Measurements from ENCODE around the gene NCS1.

Gene NCS1

GRCh38 chr9:130177898-130178805 is 5.9 kb downstream of the NCS1 start:
- DNase-seq, result no peak

DNA sequence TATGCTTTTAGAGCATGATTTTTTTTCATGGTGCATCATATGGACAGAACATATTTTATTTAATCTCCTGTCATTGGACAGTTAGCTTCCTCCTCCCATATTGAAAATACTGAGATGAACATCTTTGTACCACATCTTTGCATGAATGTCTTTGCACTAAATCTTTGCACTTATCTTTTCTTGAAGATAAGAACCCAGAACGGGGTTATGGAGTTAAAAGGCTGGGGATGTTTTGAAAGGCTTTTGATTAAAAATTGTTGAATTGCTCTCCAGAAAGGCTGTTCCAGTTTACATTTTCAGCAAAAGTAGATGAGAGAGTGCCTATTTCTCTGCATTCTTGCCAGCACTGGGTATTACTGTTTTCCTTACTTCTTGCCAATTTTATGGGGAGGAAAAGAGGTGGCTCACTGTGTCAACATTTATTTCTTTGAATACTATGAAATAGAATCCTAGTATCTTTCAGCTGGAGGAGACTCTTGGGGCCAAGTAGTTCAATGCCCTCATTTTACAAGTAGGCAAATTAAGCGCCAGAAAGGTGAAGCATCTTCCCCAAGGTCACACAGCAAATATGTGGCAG is 7.2 kb downstream of the NCS1 start:
- no peak for DNase-seq

- no peak for DNase-seq
Measured at GRCh38 chr9:130180516-130180915, 8.3 kb downstream of the NCS1 start.

GRCh38 chr9:130181678-130182380 is 9.6 kb downstream of the NCS1 start:
- no peak for DNase-seq

DNA sequence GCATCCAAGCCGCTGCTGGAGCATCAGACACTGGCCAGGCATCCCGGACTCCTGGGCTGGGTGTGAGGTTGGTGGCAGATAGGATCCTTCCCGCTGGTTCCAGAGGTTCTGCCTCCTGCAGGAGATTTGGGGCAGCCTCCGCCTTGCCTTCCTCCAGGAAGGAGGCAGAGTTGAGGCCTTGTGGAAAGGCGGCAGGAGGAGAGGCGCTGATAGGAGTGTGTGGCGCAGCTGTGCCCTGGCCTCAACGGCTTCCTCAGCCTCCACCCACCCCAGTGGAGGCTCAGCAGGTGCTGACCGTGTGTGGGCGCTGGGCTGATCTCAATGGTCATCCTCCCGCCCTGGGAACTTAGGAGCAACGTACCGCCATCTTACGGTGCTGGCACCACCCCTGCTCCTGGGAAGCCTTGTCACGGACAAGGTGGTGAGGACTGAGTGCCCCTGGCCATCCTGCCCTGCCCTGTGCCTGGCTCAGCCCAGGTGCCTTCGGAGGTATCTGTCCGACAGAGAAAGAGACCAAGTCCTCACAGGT is 10.2 kb downstream of the NCS1 start:
- DNase-seq, result no peak

DNA sequence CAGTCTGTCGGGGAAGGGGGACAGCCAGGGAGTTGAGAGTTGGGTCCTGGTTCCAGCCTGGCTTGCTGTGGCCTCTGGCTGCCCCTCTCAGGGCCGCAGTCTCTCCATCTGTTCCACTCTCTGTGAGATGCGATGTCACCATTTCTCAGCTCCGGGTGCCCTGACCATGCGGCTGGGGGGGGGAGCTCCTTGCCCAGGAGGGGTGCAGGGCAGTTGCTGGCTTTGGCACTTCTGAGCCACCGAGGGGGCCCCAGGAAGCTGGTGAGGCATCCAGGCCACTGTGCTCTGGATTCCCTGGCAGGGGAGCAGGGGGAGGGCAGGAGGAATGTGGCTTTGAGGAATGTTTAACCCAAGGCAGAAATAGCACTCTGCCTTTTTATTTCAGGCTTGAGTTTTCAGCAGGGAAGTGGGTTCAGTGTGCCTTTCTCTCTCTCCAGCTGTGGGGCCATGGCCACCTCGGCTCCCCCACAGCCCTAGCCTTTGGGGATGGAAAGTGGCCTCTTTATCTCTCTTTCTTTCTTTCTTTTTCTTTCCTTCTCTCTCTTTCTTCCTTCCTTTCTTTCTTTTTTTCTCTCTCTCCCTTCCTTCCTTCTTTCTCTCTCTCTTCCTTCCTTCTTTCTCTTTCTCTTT is 11.0 kb downstream of the NCS1 start:
- DNase-seq, result no peak

GRCh38 chr9:130185017-130185416 is 12.8 kb downstream of the NCS1 start:
- no peak for DNase-seq

DNA sequence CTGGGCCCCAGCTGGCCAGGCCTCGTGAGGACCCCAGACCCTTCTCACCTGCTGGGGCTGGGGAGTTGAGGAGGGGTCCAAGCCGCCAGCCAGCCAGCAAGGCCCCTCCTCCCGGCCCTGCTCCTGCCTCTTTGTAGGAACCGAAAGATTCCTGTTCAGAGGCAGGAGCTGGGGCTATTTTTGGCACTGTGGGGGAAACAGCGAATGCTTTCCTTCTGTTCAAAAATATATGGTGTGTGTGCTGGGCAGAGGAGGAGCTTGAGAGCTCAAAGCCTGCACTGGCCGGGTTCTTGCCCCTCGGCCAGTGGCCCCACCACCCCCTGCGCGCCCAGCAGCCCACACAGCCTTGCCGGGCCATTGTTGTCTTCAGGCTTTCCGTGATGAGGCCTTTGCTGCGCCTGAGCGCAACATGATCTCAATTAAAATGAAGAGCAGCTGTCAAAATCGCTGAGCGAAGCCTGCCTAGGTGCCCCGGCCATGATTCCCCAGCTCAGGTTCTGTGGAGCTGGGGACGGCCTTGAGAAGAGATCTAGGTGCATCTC is 13.4 kb downstream of the NCS1 start:
- DNase-seq, result no peak

GRCh38 chr9:130186051-130186450 is 13.8 kb downstream of the NCS1 start:
- no peak for DNase-seq

DNA sequence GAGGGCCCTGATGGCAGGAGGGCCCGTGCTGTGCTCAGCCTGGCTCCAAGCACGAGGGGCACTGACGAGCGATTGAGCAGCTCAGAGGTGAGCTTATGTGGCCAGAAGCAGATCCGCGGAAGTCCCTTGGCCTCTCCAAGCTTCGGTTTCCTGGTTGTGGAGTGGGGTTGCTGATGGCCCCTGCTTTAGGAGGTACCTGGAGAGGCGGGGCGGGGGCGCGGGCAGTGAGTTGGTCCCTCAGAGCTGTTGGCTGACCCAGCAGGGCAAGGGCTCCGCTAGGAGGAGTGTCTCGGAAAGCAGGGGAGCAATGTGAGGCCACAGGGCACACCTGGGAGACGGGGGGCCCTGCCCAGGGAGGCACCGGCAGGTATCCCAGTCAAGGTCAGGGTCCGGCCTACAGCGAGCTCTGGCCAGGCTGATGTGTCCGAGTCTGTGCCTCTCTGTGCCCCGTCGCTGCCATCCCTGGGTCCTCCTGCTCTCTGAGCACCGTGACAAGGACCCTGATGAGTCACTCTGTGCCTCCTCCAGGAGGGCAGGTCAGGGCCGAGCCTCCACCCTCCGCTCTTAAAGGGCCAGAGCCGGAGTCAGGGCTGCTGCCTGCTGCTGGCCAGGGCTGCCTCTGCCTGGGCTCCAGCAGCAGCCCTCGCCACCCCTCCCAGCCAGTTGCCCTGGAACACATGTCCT is 14.8 kb downstream of the NCS1 start:
- peak; percentile 36 for DNase-seq

DNA sequence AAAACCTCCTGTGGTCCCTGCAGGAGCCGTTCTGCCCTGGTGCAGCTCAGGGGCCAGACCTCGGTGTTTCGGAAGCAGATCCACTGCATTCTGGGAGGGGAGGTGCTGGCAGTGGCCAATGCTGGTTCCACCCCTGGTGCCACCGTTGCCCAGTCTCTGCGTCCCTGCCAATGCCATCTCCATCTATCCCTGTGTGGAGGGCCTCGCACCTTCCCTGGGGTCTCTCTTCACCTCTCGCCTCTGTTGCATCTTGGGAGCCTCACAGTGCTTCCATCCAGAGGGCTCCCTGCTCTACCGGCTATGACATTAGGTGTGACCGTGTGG is 15.3 kb downstream of the NCS1 start:
- DNase-seq, result no peak

DNA sequence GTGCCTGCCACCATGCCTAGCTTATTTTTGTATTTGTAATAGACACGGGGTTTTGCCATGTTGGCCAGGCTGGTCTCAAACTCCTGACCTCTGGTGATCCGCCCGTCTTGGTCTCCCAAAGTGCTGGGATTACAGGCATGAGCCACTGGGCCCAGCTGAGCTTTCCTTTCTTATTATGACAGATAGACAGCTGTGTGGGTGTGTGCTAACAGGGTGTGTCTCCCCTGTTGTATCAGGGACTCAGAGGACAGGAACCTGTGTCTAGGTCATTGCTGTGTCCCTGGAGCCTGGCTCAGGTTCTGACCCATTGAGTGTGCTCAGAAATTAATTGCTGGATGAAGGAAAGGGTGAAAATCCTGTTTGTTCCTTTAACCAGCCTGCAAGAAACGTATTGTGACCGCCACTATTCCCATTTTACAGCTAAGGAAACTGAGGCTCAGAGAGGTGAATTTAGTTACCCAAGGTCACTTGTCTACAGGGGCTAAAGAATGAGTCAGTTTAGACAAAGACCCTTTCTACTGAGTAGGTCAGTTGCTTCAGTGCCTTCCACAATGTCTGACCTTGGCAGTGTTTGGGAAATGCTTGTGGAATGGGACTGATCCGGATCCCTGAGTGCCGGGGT is 16.8 kb downstream of the NCS1 start:
- DNase-seq, result no peak

DNA sequence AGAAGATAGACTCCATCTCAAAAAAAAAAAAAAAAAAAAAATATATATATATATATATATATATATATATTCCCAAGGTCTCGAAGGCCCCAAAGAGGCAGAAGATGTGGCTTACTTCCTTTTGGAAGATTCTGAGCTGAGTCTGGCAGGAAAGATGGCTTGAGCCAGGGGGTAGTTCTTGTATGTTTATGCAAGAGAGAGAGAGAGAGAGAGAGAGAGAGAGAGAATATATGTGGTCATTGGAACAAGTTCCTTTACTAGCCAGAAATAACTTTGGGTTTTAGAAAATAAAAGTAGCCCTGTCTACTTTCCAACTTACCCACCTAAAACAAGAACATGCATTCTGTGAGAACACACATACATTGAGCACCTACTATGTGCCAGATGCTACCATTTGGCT is 17.6 kb downstream of the NCS1 start:
- DNase-seq, result no peak

- no peak for DNase-seq
Measured at GRCh38 chr9:130191068-130191748, 19.0 kb downstream of the NCS1 start.

GRCh38 chr9:130191749-130192120 is 19.5 kb downstream of the NCS1 start:
- no peak for DNase-seq

- no peak for DNase-seq
Measured at GRCh38 chr9:130192382-130192999, 20.3 kb downstream of the NCS1 start.

DNA sequence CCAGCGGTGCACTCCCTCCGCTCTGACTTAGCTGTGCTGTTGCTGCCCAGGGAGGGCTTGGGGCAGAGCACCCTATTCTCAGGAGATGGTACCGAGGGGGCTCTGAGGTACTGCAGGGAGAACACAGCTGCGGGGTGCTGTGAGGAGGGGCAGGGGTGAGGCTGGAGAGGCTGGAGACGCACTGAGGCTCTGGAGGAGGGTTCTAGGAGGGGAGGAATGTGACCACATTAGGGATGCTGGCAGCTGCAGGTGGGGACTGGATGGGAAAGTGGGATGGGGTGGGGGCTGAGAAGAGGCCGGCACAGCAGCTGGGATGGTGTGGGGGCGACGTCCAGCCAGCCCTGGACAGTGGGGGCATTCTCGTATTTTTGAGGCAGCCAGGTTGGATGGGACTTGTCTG is 20.9 kb downstream of the NCS1 start:
- no peak for DNase-seq

- peak; percentile 83 for DNase-seq
Measured at GRCh38 chr9:130193531-130194377, 21.6 kb downstream of the NCS1 start.

GRCh38 chr9:130194378-130194932 is 22.3 kb downstream of the NCS1 start:
- no peak for DNase-seq

GRCh38 chr9:130195638-130196037 is 23.4 kb downstream of the NCS1 start:
- DNase-seq, result no peak

Measured in DMS79 (cell line).